Fibroblast of lung (primary cell): ENCODE data around the gene RBM4B. TPM values are rescaled to one million over a fixed set of nuclear protein-coding genes. Genes with fewer than 3 reads are reported as not detected.

Source experiments
- DNase-seq, 2 donors: peaks; one replicate each; pipeline versions ENCODE4 v3.0.0 to v3.0.0-alpha.2; 2010; ENCODE audit warnings: low read depth in 2 of 2
- H2AFZ ChIP-seq: 2 replicates; pipeline ENCODE4 v1.5.1; 2012; ENCODE audit warnings: low read length, control low read depth, inconsistent platforms
- H3K27ac ChIP-seq: 2 replicates; pipeline ENCODE4 v1.5.1; 2011; ENCODE audit warnings: low read length, control low read depth; ENCODE audit not compliant: insufficient read depth
- H3K27me3 ChIP-seq: 2 replicates; pipeline ENCODE4 v1.5.1; 2011; ENCODE audit warnings: mild to moderate bottlenecking, low read length; ENCODE audit not compliant: control insufficient read depth, insufficient read depth
- H3K36me3 ChIP-seq: 2 replicates; pipeline ENCODE4 v1.5.1; 2011; ENCODE audit warnings: low read length; ENCODE audit not compliant: control insufficient read depth, insufficient read depth
- H3K4me1 ChIP-seq: 2 replicates; pipeline ENCODE4 v1.5.1; 2011; ENCODE audit warnings: low read length; ENCODE audit not compliant: control insufficient read depth, insufficient read depth; ENCODE audit errors: extremely low read depth
- H3K4me2 ChIP-seq: 2 replicates; pipeline ENCODE4 v1.5.1; 2011; ENCODE audit warnings: low read length, control low read depth; ENCODE audit not compliant: insufficient read depth; ENCODE audit errors: extremely low read depth
- H3K4me3 ChIP-seq, 4 experiments: fragments of 200-600 bp in 1 of 4; sonication (generic) in 1 of 4; replicated peaks in 1 of 4; 2 replicates each; pipeline ENCODE4 v1.5.1; 2011 to 2016; ENCODE audit warnings: low read length in 4 of 4, low read depth in 3 of 4, mild to moderate bottlenecking in 3 of 4, control low read depth in 2 of 4, inconsistent platforms in 1 of 4, mixed read lengths in 1 of 4; ENCODE audit not compliant: insufficient read depth in 1 of 4; ENCODE audit errors: control extremely low read depth in 1 of 4
- H3K79me2 ChIP-seq: 2 replicates; pipeline ENCODE4 v1.5.1; 2012; ENCODE audit warnings: mild to moderate bottlenecking, low read length, inconsistent platforms; ENCODE audit not compliant: control insufficient read depth, insufficient read depth
- H3K9ac ChIP-seq: 2 replicates; pipeline ENCODE4 v1.5.1; 2011; ENCODE audit warnings: mild to moderate bottlenecking, low read length, control low read depth; ENCODE audit not compliant: insufficient read depth
- H3K9me3 ChIP-seq: 2 replicates; pipeline ENCODE4 v1.5.1; 2012; ENCODE audit warnings: low read depth, low read length; ENCODE audit not compliant: control insufficient read depth, insufficient read depth
- H4K20me1 ChIP-seq: 2 replicates; pipeline ENCODE4 v1.5.1; 2011; ENCODE audit warnings: low read length; ENCODE audit not compliant: control insufficient read depth, insufficient read depth; ENCODE audit errors: extremely low read depth
- EZH2 ChIP-seq: IDR thresholded peaks from 2 replicates; pipeline ENCODE4 v1.5.1; 2012; ENCODE audit warnings: low read length, control low read depth, mild to moderate bottlenecking; ENCODE audit errors: missing control alignments
- polyA plus RNA-seq, 2 donors: library from polyadenylated mRNA; depleted of rRNA in 1 of 2; stranded (reverse) in 1 of 2; unstranded in 1 of 2; fragments of >200 nt; gene quantifications; 2 replicates each; pipeline ENCODE4 v1.2.1, GENCODE V29; 2011 to 2012; ENCODE audit warnings: missing spikeins in 1 of 2
- total RNA-seq: library from RNA; depleted of rRNA; stranded (reverse); fragments of >200 nt; gene quantifications from 2 replicates; pipeline ENCODE4 v1.2.1, GENCODE V29; 2014
- TF ChIP-seq, protein P1 (sequence below), 2 donors: IDR thresholded peaks in 1 of 2; conservative IDR thresholded peaks in 1 of 2; 1 replicate in 1 of 2; 2 replicates in 1 of 2; pipeline ENCODE4 v1.5.1; 2011 to 2012; ENCODE audit warnings: low read length in 2 of 2, control low read depth in 1 of 2, inconsistent platforms in 1 of 2, low read depth in 1 of 2, mild to moderate bottlenecking in 1 of 2

RBM4B gene
- total and polyA plus RNA-seq, 2 donors (not counting 1 experiment from before 2014, with no cell fraction given), result 24.6 to 28.4 TPM

- no peaks in the 10 kb centered on the region for H3K36me3 ChIP-seq
- H3K9ac ChIP-seq, result no peak overlapping the region
- H3K4me1 ChIP-seq, result no peaks in the 10 kb centered on the region
- TF ChIP-seq, protein P1, sequence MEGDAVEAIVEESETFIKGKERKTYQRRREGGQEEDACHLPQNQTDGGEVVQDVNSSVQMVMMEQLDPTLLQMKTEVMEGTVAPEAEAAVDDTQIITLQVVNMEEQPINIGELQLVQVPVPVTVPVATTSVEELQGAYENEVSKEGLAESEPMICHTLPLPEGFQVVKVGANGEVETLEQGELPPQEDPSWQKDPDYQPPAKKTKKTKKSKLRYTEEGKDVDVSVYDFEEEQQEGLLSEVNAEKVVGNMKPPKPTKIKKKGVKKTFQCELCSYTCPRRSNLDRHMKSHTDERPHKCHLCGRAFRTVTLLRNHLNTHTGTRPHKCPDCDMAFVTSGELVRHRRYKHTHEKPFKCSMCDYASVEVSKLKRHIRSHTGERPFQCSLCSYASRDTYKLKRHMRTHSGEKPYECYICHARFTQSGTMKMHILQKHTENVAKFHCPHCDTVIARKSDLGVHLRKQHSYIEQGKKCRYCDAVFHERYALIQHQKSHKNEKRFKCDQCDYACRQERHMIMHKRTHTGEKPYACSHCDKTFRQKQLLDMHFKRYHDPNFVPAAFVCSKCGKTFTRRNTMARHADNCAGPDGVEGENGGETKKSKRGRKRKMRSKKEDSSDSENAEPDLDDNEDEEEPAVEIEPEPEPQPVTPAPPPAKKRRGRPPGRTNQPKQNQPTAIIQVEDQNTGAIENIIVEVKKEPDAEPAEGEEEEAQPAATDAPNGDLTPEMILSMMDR (conservative IDR thresholded peaks at IDR 0.05 in 1 of 2, IDR thresholded peaks at IDR 0.05 in 1 of 2; ENCODE audit: low read depth in 1 of 2, low read length in 2 of 2), result no peak
- no peak for TF ChIP-seq EZH2
- H3K4me3 ChIP-seq, result no peak overlapping the region
- no peak for DNase-seq
- no peak overlapping the region for H3K4me2 ChIP-seq
- no peaks in the 10 kb centered on the region for H4K20me1 ChIP-seq
- H3K27ac ChIP-seq, result no peak overlapping the region
- H3K27me3 ChIP-seq, result no peaks in the 10 kb centered on the region
- H3K79me2 ChIP-seq, result no peaks in the 10 kb centered on the region
- H3K9me3 ChIP-seq, result no peaks in the 10 kb centered on the region
- no peak overlapping the region for H2AFZ ChIP-seq
Measured at GRCh38 chr11:66692446-66692845, 14.8 kb upstream of the RBM4B start.

GRCh38 chr11:66691311-66691980, 13.8 kb upstream of the RBM4B start:
- DNase-seq, result no peak
- H4K20me1 ChIP-seq, result no peaks in the 10 kb centered on the region
- TF ChIP-seq, protein P1 (conservative IDR thresholded peaks at IDR 0.05 in 1 of 2, IDR thresholded peaks at IDR 0.05 in 1 of 2; ENCODE audit: low read depth in 1 of 2, low read length in 2 of 2), result no peak
- no peak for TF ChIP-seq EZH2

DNA sequence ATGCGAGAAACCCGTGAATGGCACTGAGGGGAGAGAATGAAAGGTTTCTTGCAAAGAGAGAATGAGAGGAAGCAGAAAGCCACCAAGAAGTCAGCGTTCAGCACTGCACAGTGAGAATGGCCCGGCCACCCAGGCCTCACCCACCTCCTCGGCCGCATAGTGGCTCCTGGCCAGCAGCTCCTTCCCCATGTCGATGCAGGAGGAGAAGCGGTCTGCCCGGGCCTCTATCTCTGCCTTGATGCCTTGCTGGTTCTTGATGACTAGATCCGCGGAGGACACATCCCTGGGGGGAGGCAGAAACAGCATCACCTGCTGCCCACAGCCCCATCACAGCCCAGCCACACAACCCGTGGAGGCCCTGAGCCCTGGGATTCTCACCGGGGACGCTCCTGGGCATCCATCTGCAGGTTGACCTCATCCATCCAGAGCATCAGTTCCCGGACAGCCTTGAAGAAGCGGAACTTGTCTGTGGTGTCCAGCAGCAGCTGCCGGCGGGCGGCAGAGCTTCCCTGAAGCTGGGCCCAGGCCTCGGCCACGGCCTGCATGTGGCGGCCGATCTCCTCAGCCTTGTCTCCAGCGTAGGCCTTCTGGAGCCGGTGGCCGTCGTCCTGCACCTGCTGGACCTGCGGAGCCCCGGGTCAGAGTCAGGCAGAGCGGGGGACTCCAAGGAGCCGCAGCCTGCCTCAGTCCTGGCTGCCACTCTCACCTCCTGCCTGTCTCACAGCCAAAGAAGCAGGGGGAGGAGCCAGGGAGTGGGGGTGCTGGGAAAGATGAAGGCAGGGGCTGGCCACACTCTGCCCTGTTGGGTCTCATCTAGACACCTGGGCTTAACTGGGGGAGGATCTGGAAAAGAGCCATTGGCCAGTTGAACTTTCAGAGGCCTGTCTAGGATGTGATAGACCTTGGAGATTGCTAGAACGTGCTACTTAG, 12.2 kb upstream of the RBM4B start:
- Histone ChIP-seq H3K4me1 (no peaks in the 10 kb centered on the region), H4K20me1 (no peaks in the 10 kb centered on the region), H3K79me2 (no peaks in the 10 kb centered on the region), H3K27me3 (no peaks in the 10 kb centered on the region), H3K9me3 (no peaks in the 10 kb centered on the region), H3K4me2 (no peak overlapping the region), H3K27ac (no peak overlapping the region), H2AFZ (no peak overlapping the region), H3K9ac (no peak overlapping the region), H3K36me3 (no peaks in the 10 kb centered on the region), H3K4me3 (no peak overlapping the region)
- DNase-seq, result no peak
- TF ChIP-seq, protein P1 (conservative IDR thresholded peaks at IDR 0.05 in 1 of 2, IDR thresholded peaks at IDR 0.05 in 1 of 2; ENCODE audit: low read depth in 1 of 2, low read length in 2 of 2), result no peak
- no peak for TF ChIP-seq EZH2

More at GRCh38 chr11:66691311-66691980, 13.8 kb upstream of the RBM4B start:
- no peak overlapping the region for H3K4me2 ChIP-seq
- H3K79me2 ChIP-seq, result no peaks in the 10 kb centered on the region
- no peak overlapping the region for H3K27ac ChIP-seq
- no peaks in the 10 kb centered on the region for H3K4me1 ChIP-seq
- H3K9me3 ChIP-seq, result no peaks in the 10 kb centered on the region
- no peaks in the 10 kb centered on the region for H3K27me3 ChIP-seq
- H3K9ac ChIP-seq, result no peak overlapping the region
- no peaks in the 10 kb centered on the region for H3K36me3 ChIP-seq
- no peak overlapping the region for H3K4me3 ChIP-seq
- H2AFZ ChIP-seq, result no peak overlapping the region
